Effector memory CD4-positive, alpha-beta T cell (primary cell): ENCODE results near the gene PIK3C2G.
"Not testable (repeated sequence)": the region's sequence is repeated elsewhere in the genome, so short reads cannot be mapped to it uniquely, and the experiment has no call there.

Experiments
- DNase-seq, 3 donors: peaks; one replicate each; pipeline ENCODE4 v3.0.0-alpha.2; 2020
- H3K27ac ChIP-seq: 2 replicates; pipeline ENCODE4 v1.7.0; 2013; ENCODE audit warnings: mild to moderate bottlenecking, low read length, moderate library complexity; ENCODE audit not compliant: insufficient read depth, poor library complexity, severe bottlenecking
- H3K27me3 ChIP-seq: replicated peaks from 2 replicates; pipeline ENCODE4 v1.7.0; 2013; ENCODE audit warnings: mild to moderate bottlenecking, low read length; ENCODE audit not compliant: insufficient read depth, control insufficient read depth, poor library complexity, severe bottlenecking
- H3K36me3 ChIP-seq: 2 replicates; pipeline ENCODE4 v1.7.0; 2013; ENCODE audit warnings: mild to moderate bottlenecking, low read length, moderate library complexity; ENCODE audit not compliant: control insufficient read depth, insufficient read depth
- H3K4me1 ChIP-seq: 2 replicates; pipeline ENCODE4 v1.7.0; 2013; ENCODE audit warnings: low read length, mild to moderate bottlenecking; ENCODE audit not compliant: control insufficient read depth, insufficient read depth, poor library complexity, severe bottlenecking
- H3K4me3 ChIP-seq: 2 replicates; pipeline ENCODE4 v1.7.0; 2013; ENCODE audit warnings: low read length, low read depth, mild to moderate bottlenecking; ENCODE audit not compliant: insufficient read depth, poor library complexity, severe bottlenecking
- H3K9me3 ChIP-seq: 2 replicates; pipeline ENCODE4 v1.7.0; 2013; ENCODE audit warnings: mild to moderate bottlenecking, low read length, moderate library complexity; ENCODE audit not compliant: control insufficient read depth

PIK3C2G gene

GRCh38 chr12:18250313-18250916 lies 10.9 kb upstream of the PIK3C2G start:
- no peaks in the 10 kb centered on the region for H3K4me1 ChIP-seq
- DNase-seq, result no peak
- no peak overlapping the region for H3K4me3 ChIP-seq
- no peaks in the 10 kb centered on the region for H3K27me3 ChIP-seq
- H3K36me3 ChIP-seq, result no peaks in the 10 kb centered on the region
- no peak overlapping the region for H3K27ac ChIP-seq
- no peaks in the 10 kb centered on the region for H3K9me3 ChIP-seq

GRCh38 chr12:18254081-18254480 lies 7.2 kb upstream of the PIK3C2G start:
- Histone ChIP-seq H3K4me3 (no peak overlapping the region), H3K36me3 (no peaks in the 10 kb centered on the region), H3K27ac (no peak overlapping the region), H3K27me3 (no peaks in the 10 kb centered on the region), H3K9me3 (no peaks in the 10 kb centered on the region), H3K4me1 (no peaks in the 10 kb centered on the region)
- DNase-seq, result no peak

- H3K36me3 ChIP-seq, H3K9me3 ChIP-seq, H3K4me1 ChIP-seq, DNase-seq, H3K4me3 ChIP-seq, H3K27me3 ChIP-seq, H3K27ac ChIP-seq: not testable (repeated sequence)
Measured at GRCh38 chr12:18255004-18255403, 6.3 kb upstream of the PIK3C2G start.

GRCh38 chr12:18257251-18257650 lies 4.1 kb upstream of the PIK3C2G start:
- no peaks in the 10 kb centered on the region for H3K9me3 ChIP-seq
- no peaks in the 10 kb centered on the region for H3K4me1 ChIP-seq
- H3K36me3 ChIP-seq, result no peaks in the 10 kb centered on the region
- H3K4me3 ChIP-seq, result no peak overlapping the region
- no peak overlapping the region for H3K27ac ChIP-seq
- no peak for DNase-seq
- no peaks in the 10 kb centered on the region for H3K27me3 ChIP-seq

GRCh38 chr12:18258929-18259328 lies 2.4 kb upstream of the PIK3C2G start:
- Histone ChIP-seq H3K9me3 (no peaks in the 10 kb centered on the region), H3K27ac (no peak overlapping the region), H3K36me3 (no peaks in the 10 kb centered on the region), H3K27me3 (no peaks in the 10 kb centered on the region), H3K4me1 (no peaks in the 10 kb centered on the region), H3K4me3 (no peak overlapping the region)
- DNase-seq, result no peak

- Histone ChIP-seq H3K4me3 (no peak overlapping the region), H3K27ac (no peak overlapping the region), H3K9me3 (no peaks in the 10 kb centered on the region), H3K27me3 (no peaks in the 10 kb centered on the region), H3K36me3 (no peaks in the 10 kb centered on the region), H3K4me1 (no peaks in the 10 kb centered on the region)
- no peak for DNase-seq
Measured at GRCh38 chr12:18259906-18260682, 1.2 kb upstream of the PIK3C2G start.

GRCh38 chr12:18261906-18262305 lies 588 bp downstream of the PIK3C2G start:
- no peaks in the 10 kb centered on the region for H3K36me3 ChIP-seq
- H3K4me3 ChIP-seq, result no peak overlapping the region
- H3K27me3 ChIP-seq, result no peaks in the 10 kb centered on the region
- H3K9me3 ChIP-seq, result no peaks in the 10 kb centered on the region
- no peaks in the 10 kb centered on the region for H3K4me1 ChIP-seq
- H3K27ac ChIP-seq, result no peak overlapping the region
- DNase-seq, result no peak

- H3K27ac ChIP-seq, result no peak overlapping the region
- DNase-seq, result no peak
- no peak overlapping the region for H3K4me3 ChIP-seq
Measured at GRCh38 chr12:18262514-18262913, 1.2 kb downstream of the PIK3C2G start.

GRCh38 chr12:18264581-18265075 lies 3.3 kb downstream of the PIK3C2G start:
- H3K27ac ChIP-seq, result no peak overlapping the region
- no peaks in the 10 kb centered on the region for H3K27me3 ChIP-seq
- no peaks in the 10 kb centered on the region for H3K36me3 ChIP-seq
- no peak for DNase-seq
- no peaks in the 10 kb centered on the region for H3K9me3 ChIP-seq
- no peaks in the 10 kb centered on the region for H3K4me1 ChIP-seq
- H3K4me3 ChIP-seq, result no peak overlapping the region

More at GRCh38 chr12:18262514-18262913, 1.2 kb downstream of the PIK3C2G start:
- no peaks in the 10 kb centered on the region for H3K4me1 ChIP-seq
- no peaks in the 10 kb centered on the region for H3K9me3 ChIP-seq
- no peaks in the 10 kb centered on the region for H3K36me3 ChIP-seq
- H3K27me3 ChIP-seq, result no peaks in the 10 kb centered on the region

GRCh38 chr12:18267427-18268099 lies 6.2 kb downstream of the PIK3C2G start:
- Histone ChIP-seq H3K4me3 (no peak overlapping the region), H3K36me3 (no peaks in the 10 kb centered on the region), H3K27ac (no peak overlapping the region), H3K27me3 (no peaks in the 10 kb centered on the region), H3K4me1 (no peaks in the 10 kb centered on the region), H3K9me3 (no peaks in the 10 kb centered on the region)
- DNase-seq, result no peak
